K562 (cell line): ENCODE measurements around the gene OPRL1.

Experiments
- ATF2 ChIP-seq: sonication (generic); formaldehyde crosslinking; IDR thresholded peaks from 2 replicates; pipeline ENCODE4 v1.8.1; 2022; ENCODE audit warnings: missing genetic modification reagents
- KLF1 ChIP-seq: fragments of 450-650 bp; IDR thresholded peaks from 2 replicates; pipeline ENCODE4 v1.6.1; 2016; ENCODE audit warnings: missing genetic modification characterization, missing compliant biosample characterization
- RAD21 ChIP-seq, 2 experiments: fragments of 250-450 bp in 1 of 2; fragments of 450-650 bp in 1 of 2; sonication (Bioruptor Pico) in 1 of 2; formaldehyde crosslinking in 1 of 2; IDR thresholded peaks in 1 of 2; conservative IDR thresholded peaks in 1 of 2; 2 replicates each; pipeline versions ENCODE4 v1.4.0 to v1.8.0; 2020 to 2022; ENCODE audit warnings: mild to moderate bottlenecking in 2 of 2, moderate library complexity in 1 of 2
- ZNF24 ChIP-seq: fragments of 450-650 bp; IDR thresholded peaks from 2 replicates; pipeline ENCODE4 v1.6.1; 2016
- TF ChIP-seq, protein P1 (sequence below): IDR thresholded peaks from 3 replicates; pipeline ENCODE4 v1.6.1; 2011; ENCODE audit warnings: borderline replicate concordance, mild to moderate bottlenecking; ENCODE audit not compliant: insufficient read length, insufficient read depth

GRCh38 chr20:64039293-64040160 lies 40.4 kb upstream of the OPRL1 start:
- TF ChIP-seq ATF2 (CRISPR knock-in tag): no peak
- TF ChIP-seq RAD21 (CRISPR knock-in tag; conservative IDR thresholded peaks at IDR 0.05 in 1 of 2, IDR thresholded peaks at IDR 0.05 in 1 of 2): no peak
- no peak for TF ChIP-seq ZNF24
- TF ChIP-seq, protein P1, sequence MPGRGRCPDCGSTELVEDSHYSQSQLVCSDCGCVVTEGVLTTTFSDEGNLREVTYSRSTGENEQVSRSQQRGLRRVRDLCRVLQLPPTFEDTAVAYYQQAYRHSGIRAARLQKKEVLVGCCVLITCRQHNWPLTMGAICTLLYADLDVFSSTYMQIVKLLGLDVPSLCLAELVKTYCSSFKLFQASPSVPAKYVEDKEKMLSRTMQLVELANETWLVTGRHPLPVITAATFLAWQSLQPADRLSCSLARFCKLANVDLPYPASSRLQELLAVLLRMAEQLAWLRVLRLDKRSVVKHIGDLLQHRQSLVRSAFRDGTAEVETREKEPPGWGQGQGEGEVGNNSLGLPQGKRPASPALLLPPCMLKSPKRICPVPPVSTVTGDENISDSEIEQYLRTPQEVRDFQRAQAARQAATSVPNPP: no peak
- TF ChIP-seq KLF1 (tag): no peak
